Measurements from ENCODE around the gene IWS1. TPM values are rescaled to one million over a fixed set of nuclear protein-coding genes. Genes with fewer than 3 reads are reported as not detected.

The IWS1 gene
- total and polyA plus RNA-seq, 2 experiments from 2014 or later: 32.4 to 42.4 TPM

DNA sequence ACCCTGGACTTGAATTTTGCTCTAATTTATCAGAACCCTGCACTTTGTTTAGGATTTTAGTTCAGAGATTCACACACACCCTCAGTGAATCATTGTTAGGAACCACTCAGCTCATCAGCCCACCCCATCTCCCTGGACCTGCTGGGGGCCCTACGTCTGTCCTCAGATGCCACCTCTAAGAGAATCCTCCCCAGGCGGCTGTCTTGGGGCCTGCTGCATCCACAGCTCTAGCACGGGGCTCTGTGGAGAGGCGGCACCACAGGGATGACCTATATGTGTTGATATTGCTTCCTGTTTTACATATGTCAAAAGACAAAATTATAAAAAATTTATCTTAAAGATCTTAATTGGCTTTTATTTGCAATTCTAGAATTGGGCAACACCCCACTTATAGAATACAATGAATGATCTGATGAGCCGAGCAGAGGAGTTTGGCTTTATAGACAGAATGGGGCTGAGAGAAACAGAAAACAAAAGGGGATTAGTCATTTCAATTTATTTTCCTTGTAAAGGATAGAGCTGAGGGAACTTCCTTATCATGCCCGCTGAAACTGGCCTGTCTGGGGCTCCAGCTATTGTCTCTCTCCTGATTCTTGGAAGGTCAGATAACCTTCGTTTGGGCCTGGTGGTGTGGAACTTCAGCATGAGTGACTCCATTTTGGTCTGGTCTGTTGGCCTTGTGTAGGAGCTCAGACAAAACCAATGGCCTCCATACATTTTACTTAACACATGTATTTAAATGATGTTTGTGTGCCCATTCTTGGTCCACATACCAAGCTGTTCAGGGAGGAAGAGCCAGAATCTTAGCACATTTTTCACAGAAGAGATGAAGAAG, 10.6 kb upstream of the IWS1 start:
- Histone ChIP-seq H3K4me1 (ENCODE audit: insufficient read depth) (no peaks in the 10 kb centered on the region), H3K9ac (no peak overlapping the region), H3K4me3 (no peak overlapping the region), H3K27me3 (replicated peaks; ENCODE audit: insufficient read depth) (peaks cover 9% of the 10 kb centered on the region; the same call in 1 of the 2 replicates), H3K4me2 (ENCODE audit: unreplicated experiment) (no peak overlapping the region), H3K9me2 (ENCODE audit: insufficient read depth) (no peaks in the 10 kb centered on the region), H4K20me1 (ENCODE audit: insufficient read depth) (no peaks in the 10 kb centered on the region), H3K36me3 (ENCODE audit: low read depth) (no peaks in the 10 kb centered on the region), H2AFZ (no peak overlapping the region), H3K79me2 (ENCODE audit: insufficient read depth) (no peaks in the 10 kb centered on the region), H3F3A (ENCODE audit: insufficient read depth) (no peaks in the 10 kb centered on the region), H3K27ac (no peak overlapping the region), H3K9me3 (ENCODE audit: low read depth) (no peaks in the 10 kb centered on the region)
- no peak for TF ChIP-seq EZH2phosphoT487 (IDR thresholded peaks at IDR 0.05; ENCODE audit: insufficient read depth, low read depth)
- TF ChIP-seq EZH2 (IDR thresholded peaks at IDR 0.05; ENCODE audit: insufficient read depth, poor library complexity, severe bottlenecking): no peak
- 64 to 66% methylated on average over 7 of the region's 7 CpGs for WGBS, 2 experiments (ENCODE audit: low coverage in 1 of 2, low lambda C conversion rate in 2 of 2, missing lambda C conversion rate in 2 of 2)
- no peak for DNase-seq
- in situ Hi-C loops (cut with MboI): no loop called here

DNA sequence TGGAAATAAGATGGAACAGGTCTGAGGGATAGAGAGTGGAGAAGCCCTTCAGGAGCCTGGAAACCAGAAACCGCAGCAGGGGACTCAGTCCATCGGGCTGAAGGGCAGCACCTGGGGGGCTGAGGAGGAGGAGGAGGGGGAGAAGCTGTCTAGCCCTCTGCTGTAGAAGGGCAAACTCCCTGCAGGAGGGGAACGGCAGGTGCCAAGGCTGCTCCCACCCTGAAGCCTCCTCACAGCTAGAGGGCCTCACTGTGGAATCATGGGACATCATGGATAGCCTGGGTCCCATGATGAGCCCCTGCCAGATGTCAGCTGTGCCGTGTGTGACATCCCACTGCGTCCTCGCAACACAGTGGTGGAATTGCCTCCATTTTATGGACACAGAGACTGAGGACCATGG, 9.6 kb upstream of the IWS1 start:
- Histone ChIP-seq H3K4me3 (no peak overlapping the region), H2AFZ (no peak overlapping the region), H3K4me2 (ENCODE audit: unreplicated experiment) (no peak overlapping the region), H3K9ac (no peak overlapping the region), H3K27me3 (replicated peaks; ENCODE audit: insufficient read depth) (peaks cover 9% of the 10 kb centered on the region; the same call in 1 of the 2 replicates), H3K36me3 (ENCODE audit: low read depth) (no peaks in the 10 kb centered on the region), H3K79me2 (ENCODE audit: insufficient read depth) (no peaks in the 10 kb centered on the region), H3K9me3 (ENCODE audit: low read depth) (no peaks in the 10 kb centered on the region), H3F3A (ENCODE audit: insufficient read depth) (no peaks in the 10 kb centered on the region), H3K9me2 (ENCODE audit: insufficient read depth) (no peaks in the 10 kb centered on the region), H3K27ac (no peak overlapping the region), H4K20me1 (ENCODE audit: insufficient read depth) (no peaks in the 10 kb centered on the region), H3K4me1 (ENCODE audit: insufficient read depth) (0 out of 2 replicates have a peak, but pooled peaks cover 7% of the 10 kb centered on the region)
- no peak for DNase-seq
- WGBS, 2 experiments (ENCODE audit: low coverage in 1 of 2, low lambda C conversion rate in 2 of 2, missing lambda C conversion rate in 2 of 2): 60 to 76% methylated on average over 6 of the region's 6 CpGs
- no peak for TF ChIP-seq EZH2 (IDR thresholded peaks at IDR 0.05; ENCODE audit: insufficient read depth, poor library complexity, severe bottlenecking)
- TF ChIP-seq EZH2phosphoT487 (IDR thresholded peaks at IDR 0.05; ENCODE audit: insufficient read depth, low read depth): no peak
- in situ Hi-C loops (cut with MboI): no loop called here

- Histone ChIP-seq H3K9ac (no peak within 1 kb of the TSS), H3K27ac (no peak within 1 kb of the TSS), H2AFZ (no peak within 1 kb of the TSS), H3K36me3 (ENCODE audit: low read depth) (no peaks in the 10 kb centered on the region), H4K20me1 (ENCODE audit: insufficient read depth) (no peaks in the 10 kb centered on the region), H3F3A (ENCODE audit: insufficient read depth) (no peaks in the 10 kb centered on the region), H3K4me1 (ENCODE audit: insufficient read depth) (0 out of 2 replicates have a peak, but pooled peaks cover 11% of the 10 kb centered on the region), H3K4me2 (ENCODE audit: unreplicated experiment) (no peak within 1 kb of the TSS), H3K9me2 (ENCODE audit: insufficient read depth) (no peaks in the 10 kb centered on the region), H3K27me3 (replicated peaks; ENCODE audit: insufficient read depth) (peaks cover 9% of the 10 kb centered on the region; the same call in 1 of the 2 replicates), H3K9me3 (ENCODE audit: low read depth) (no peaks in the 10 kb centered on the region), H3K4me3 (no peak within 1 kb of the TSS), H3K79me2 (ENCODE audit: insufficient read depth) (no peaks in the 10 kb centered on the region)
- TF ChIP-seq EZH2 (IDR thresholded peaks at IDR 0.05; ENCODE audit: insufficient read depth, poor library complexity, severe bottlenecking) (no peak), EZH2phosphoT487 (IDR thresholded peaks at IDR 0.05; ENCODE audit: insufficient read depth, low read depth) (no peak)
- in situ Hi-C loops (cut with MboI): no loop called here
- WGBS, 2 experiments (ENCODE audit: low coverage in 1 of 2, low lambda C conversion rate in 2 of 2, missing lambda C conversion rate in 2 of 2): 56 to 64% methylated on average over 9 to 11 of the region's 11 CpGs
- DNase-seq: no peak
These were observed 9.2 kb upstream of the IWS1 start, which contains the start of gene MYO7B for GRCh38 chr2:127535422-127535901. Gene MYO7B, plus strand, starts transcription at chr2:127535683. Its CDS starts 24,040 bp downstream, at chr2:127559723.

GRCh38 chr2:127532296-127532695, 6.0 kb upstream of the IWS1 start:
- H3K79me2 ChIP-seq (ENCODE audit: insufficient read depth): no peaks in the 10 kb centered on the region
- no peaks in the 10 kb centered on the region for H3F3A ChIP-seq (ENCODE audit: insufficient read depth)
- H3K4me3 ChIP-seq: no peak overlapping the region
- H3K27ac ChIP-seq: no peak overlapping the region
- TF ChIP-seq EZH2phosphoT487 (IDR thresholded peaks at IDR 0.05; ENCODE audit: insufficient read depth, low read depth) (no peak), EZH2 (IDR thresholded peaks at IDR 0.05; ENCODE audit: insufficient read depth, poor library complexity, severe bottlenecking) (no peak)
- H3K9me2 ChIP-seq (ENCODE audit: insufficient read depth): no peaks in the 10 kb centered on the region
- H3K9ac ChIP-seq: no peak overlapping the region
- H2AFZ ChIP-seq: no peak overlapping the region
- in situ Hi-C loops (cut with MboI): no loop called here
- DNase-seq: no peak
- H3K27me3 ChIP-seq (replicated peaks; ENCODE audit: insufficient read depth): no peaks in the 10 kb centered on the region
- 92 to 94% methylated on average over 8 of the region's 8 CpGs for WGBS, 2 experiments (ENCODE audit: low coverage in 1 of 2, low lambda C conversion rate in 2 of 2, missing lambda C conversion rate in 2 of 2)
- H3K9me3 ChIP-seq (ENCODE audit: low read depth): no peaks in the 10 kb centered on the region
- no peaks in the 10 kb centered on the region for H3K36me3 ChIP-seq (ENCODE audit: low read depth)
- no peak overlapping the region for H3K4me2 ChIP-seq (ENCODE audit: unreplicated experiment)
- peaks cover 12% of the 10 kb centered on the region; the same call in 1 of the 2 replicates for H3K4me1 ChIP-seq (ENCODE audit: insufficient read depth)
- no peaks in the 10 kb centered on the region for H4K20me1 ChIP-seq (ENCODE audit: insufficient read depth)
